ENCODE measurements around the gene CEP170. TPM values are rescaled to one million over a fixed set of nuclear protein-coding genes. Genes with fewer than 3 reads are reported as not detected.
A peak's percentile ranks its signal among the peaks of the same experiment; 100 is the strongest.
"Not testable (repeated sequence)": the region's sequence is repeated elsewhere in the genome, so short reads cannot be mapped to it uniquely, and the experiment has no call there.

Gene CEP170
- polyA plus RNA-seq, 3 donors, result 13.7 to 44.5 (median 17.4) TPM

- H3K9ac ChIP-seq (ENCODE audit: insufficient read depth, low read length, poor library complexity, severe bottlenecking), result no peak overlapping the region
- Mint-ChIP-seq H3K36me3 (peaks cover 60 to 62% of the 10 kb centered on the region in 2 donors), H3K27me3 (ENCODE audit: low read depth in 3 of 3) (no peaks in the 10 kb centered on the region), H3K4me1 (peaks cover 6% of the 10 kb centered on the region), H3K27ac (peak overlapping the region in 1 of 7 donors; percentile 38), H3K9me3 (peaks cover 0 to 6% (median 5%) of the 10 kb centered on the region in 7 donors), H3K4me3 (no peak overlapping the region)
- H3K4me2 ChIP-seq (replicated peaks; ENCODE audit: extremely low read depth, low read length, poor library complexity, severe bottlenecking), result no peak overlapping the region
- H2AFZ ChIP-seq (ENCODE audit: insufficient read depth, low read depth, low read length, poor library complexity, severe bottlenecking), result no peak overlapping the region
- no peak for DNase-seq
- intact Hi-C loops (cut with micrococcal nuclease), result no loop called here
- H3K4me1 ChIP-seq (ENCODE audit: control insufficient read depth in 1 of 2, insufficient read depth in 2 of 2, low read length in 2 of 2), result no peaks in the 10 kb centered on the region
- TF ChIP-seq CTCF (IDR thresholded peaks at IDR 0.05), result no peak
- H4K20me1 ChIP-seq (ENCODE audit: insufficient read depth, low read length), result peaks cover 46% of the 10 kb centered on the region
- peaks cover 40% of the 10 kb centered on the region for H3K79me2 ChIP-seq (ENCODE audit: insufficient read depth, low read length)
- no peaks in the 10 kb centered on the region for H3K27me3 ChIP-seq (ENCODE audit: control insufficient read depth in 2 of 2, insufficient read depth in 2 of 2, low read length in 2 of 2)
- no CpG with 5 or more reads among the region's 2 CpGs for WGBS (ENCODE audit: insufficient coverage)
- no peaks in the 10 kb centered on the region for H3K9me3 ChIP-seq (replicated peaks in 1 of 2; ENCODE audit: control insufficient read depth in 1 of 2, insufficient read depth in 1 of 2, low read length in 2 of 2)
- H3K4me3 ChIP-seq (replicated peaks in 1 of 3; ENCODE audit: low read depth in 2 of 3, low read length in 3 of 3), result no peak overlapping the region
- H3K36me3 ChIP-seq (replicated peaks in 1 of 2; ENCODE audit: control insufficient read depth in 1 of 2, insufficient read depth in 2 of 2, low read length in 2 of 2), result peaks cover 33 to 69% of the 10 kb centered on the region in 2 donors
- no peak overlapping the region for H3K27ac ChIP-seq (ENCODE audit: low read depth in 1 of 2, low read length in 2 of 2)
Measured at GRCh38 chr1:243216741-243217140, 38.3 kb downstream of the CEP170 start.

GRCh38 chr1:243215276-243215875 is 39.7 kb downstream of the CEP170 start:
- H3K27me3 ChIP-seq (ENCODE audit: control insufficient read depth in 2 of 2, insufficient read depth in 2 of 2, low read length in 2 of 2); intact Hi-C loops (cut with micrococcal nuclease); H3K4me3 Mint-ChIP-seq: not testable (repeated sequence)

More at GRCh38 chr1:243215276-243215875, 39.7 kb downstream of the CEP170 start:
- not testable (repeated sequence) for H3K4me1 ChIP-seq (ENCODE audit: control insufficient read depth in 1 of 2, insufficient read depth in 2 of 2, low read length in 2 of 2); H3K4me3 ChIP-seq (replicated peaks in 1 of 3; ENCODE audit: low read depth in 2 of 3, low read length in 3 of 3); H2AFZ ChIP-seq (ENCODE audit: insufficient read depth, low read depth, low read length, poor library complexity, severe bottlenecking); H3K27ac ChIP-seq (ENCODE audit: low read depth in 1 of 2, low read length in 2 of 2); H3K9me3 ChIP-seq (replicated peaks in 1 of 2; ENCODE audit: control insufficient read depth in 1 of 2, insufficient read depth in 1 of 2, low read length in 2 of 2); H3K9ac ChIP-seq (ENCODE audit: insufficient read depth, low read length, poor library complexity, severe bottlenecking); H3K4me2 ChIP-seq (replicated peaks; ENCODE audit: extremely low read depth, low read length, poor library complexity, severe bottlenecking); DNase-seq; H3K9me3 Mint-ChIP-seq; H3K4me1 Mint-ChIP-seq; H3K27me3 Mint-ChIP-seq (ENCODE audit: low read depth in 3 of 3)
- H3K27ac Mint-ChIP-seq, result peak overlapping the region in 1 of 7 donors; percentile 42
- peaks cover 48 to 51% of the 10 kb centered on the region in 2 donors for H3K36me3 Mint-ChIP-seq
- peaks cover 46% of the 10 kb centered on the region for H4K20me1 ChIP-seq (ENCODE audit: insufficient read depth, low read length)
- H3K36me3 ChIP-seq (replicated peaks in 1 of 2; ENCODE audit: control insufficient read depth in 1 of 2, insufficient read depth in 2 of 2, low read length in 2 of 2), result peaks cover 22 to 55% of the 10 kb centered on the region in 2 donors
- 100% methylated on average over 3 of the region's 12 CpGs for WGBS (ENCODE audit: insufficient coverage)
- H3K79me2 ChIP-seq (ENCODE audit: insufficient read depth, low read length), result peaks cover 34% of the 10 kb centered on the region
